ENCODE data around the gene PTPRD.

Gene PTPRD

GRCh38 chr9:8783941-8784340 lies 1828.9 kb downstream of the PTPRD start:
- DNase-seq, result no peak
- no peaks in the 10 kb centered on the region for H3K79me1 ChIP-seq (ENCODE audit: low read length)
- no CpG with 5 or more reads among the region's 6 CpGs for WGBS (ENCODE audit: extremely low coverage, insufficient coverage, insufficient read length)

GRCh38 chr9:8782237-8782636 lies 1830.6 kb downstream of the PTPRD start:
- Histone ChIP-seq H3K14ac (ENCODE audit: low read length) (no peak overlapping the region), H3K36me3 (ENCODE audit: control insufficient read depth in 1 of 2, insufficient read depth in 2 of 2, low read length in 2 of 2) (peaks cover 0 to 2% of the 10 kb centered on the region in 2 experiments)

More at GRCh38 chr9:8783941-8784340, 1828.9 kb downstream of the PTPRD start:
- peaks cover 0 to 2% of the 10 kb centered on the region in 2 experiments for H3K4me1 ChIP-seq (ENCODE audit: control insufficient read depth in 1 of 2, insufficient read depth in 2 of 2, low read length in 2 of 2)
- H2AFZ ChIP-seq (ENCODE audit: insufficient read depth, low read length, poor library complexity), result no peak overlapping the region
- no peak overlapping the region for H2AK5ac ChIP-seq (ENCODE audit: low read length)
- no peaks in the 10 kb centered on the region for H3K9me3 ChIP-seq (ENCODE audit: insufficient read depth, low read depth, low read length)
- H3K23ac ChIP-seq (ENCODE audit: low read length), result no peak overlapping the region
- H4K8ac ChIP-seq (ENCODE audit: low read depth, low read length), result no peak overlapping the region
- H3K36me3 ChIP-seq (ENCODE audit: control insufficient read depth in 1 of 2, insufficient read depth in 2 of 2, low read length in 2 of 2), result peaks cover 0 to 2% of the 10 kb centered on the region in 2 experiments
- H3K4ac ChIP-seq (ENCODE audit: low read depth, low read length), result no peak overlapping the region
- H3K27ac ChIP-seq (ENCODE audit: low read depth, low read length), result no peak overlapping the region
- H3K4me2 ChIP-seq (ENCODE audit: low read length), result no peak overlapping the region
- no peak overlapping the region for H3K18ac ChIP-seq (ENCODE audit: low read length)
- no peak overlapping the region for H4K12ac ChIP-seq (ENCODE audit: low read depth, low read length)
- H3K27me3 ChIP-seq (ENCODE audit: insufficient read depth, low read length), result no peaks in the 10 kb centered on the region
- H3K4me3 ChIP-seq (ENCODE audit: low read depth, low read length), result no peak overlapping the region
- H3K14ac ChIP-seq (ENCODE audit: low read length), result no peak overlapping the region
- H2BK120ac ChIP-seq (ENCODE audit: insufficient read depth, low read length, poor library complexity), result no peak overlapping the region
- no peak overlapping the region for H3K9ac ChIP-seq (ENCODE audit: low read length)
- H3K79me2 ChIP-seq (ENCODE audit: control insufficient read depth, insufficient read depth, low read length, poor library complexity), result no peaks in the 10 kb centered on the region
- H2BK5ac ChIP-seq (ENCODE audit: low read depth, low read length, poor library complexity), result no peak overlapping the region
- H2BK12ac ChIP-seq (ENCODE audit: low read length), result no peak overlapping the region
- no peak overlapping the region for H4K91ac ChIP-seq (ENCODE audit: low read depth, low read length)

GRCh38 chr9:8781458-8781857 lies 1831.3 kb downstream of the PTPRD start:
- Histone ChIP-seq H3K4me2 (ENCODE audit: low read length) (no peak overlapping the region), H3K14ac (ENCODE audit: low read length) (no peak overlapping the region), H2BK5ac (ENCODE audit: low read depth, low read length, poor library complexity) (no peak overlapping the region), H3K27ac (ENCODE audit: low read depth, low read length) (no peak overlapping the region), H3K27me3 (ENCODE audit: insufficient read depth, low read length) (no peaks in the 10 kb centered on the region), H4K12ac (ENCODE audit: low read depth, low read length) (no peak overlapping the region), H4K91ac (ENCODE audit: low read depth, low read length) (no peak overlapping the region), H2BK12ac (ENCODE audit: low read length) (no peak overlapping the region), H4K8ac (ENCODE audit: low read depth, low read length) (no peak overlapping the region), H3K4me1 (ENCODE audit: control insufficient read depth in 1 of 2, insufficient read depth in 2 of 2, low read length in 2 of 2) (peaks cover 0 to 2% of the 10 kb centered on the region in 2 experiments), H3K79me2 (ENCODE audit: control insufficient read depth, insufficient read depth, low read length, poor library complexity) (no peaks in the 10 kb centered on the region), H3K4ac (ENCODE audit: low read depth, low read length) (no peak overlapping the region), H2AK5ac (ENCODE audit: low read length) (no peak overlapping the region), H3K36me3 (ENCODE audit: control insufficient read depth in 1 of 2, insufficient read depth in 2 of 2, low read length in 2 of 2) (no peaks in the 10 kb centered on the region), H3K18ac (ENCODE audit: low read length) (no peak overlapping the region), H2AFZ (ENCODE audit: insufficient read depth, low read length, poor library complexity) (no peak overlapping the region), H3K9ac (ENCODE audit: low read length) (no peak overlapping the region), H3K23ac (ENCODE audit: low read length) (no peak overlapping the region), H3K79me1 (ENCODE audit: low read length) (no peaks in the 10 kb centered on the region), H2BK120ac (ENCODE audit: insufficient read depth, low read length, poor library complexity) (no peak overlapping the region), H3K4me3 (ENCODE audit: low read depth, low read length) (no peak overlapping the region), H3K9me3 (ENCODE audit: insufficient read depth, low read depth, low read length) (no peaks in the 10 kb centered on the region)
- no CpG with 5 or more reads among the region's 1 CpG for WGBS (ENCODE audit: extremely low coverage, insufficient coverage, insufficient read length)
- no peak for DNase-seq

More at GRCh38 chr9:8782237-8782636, 1830.6 kb downstream of the PTPRD start:
- no peaks in the 10 kb centered on the region for H3K79me1 ChIP-seq (ENCODE audit: low read length)
- WGBS (ENCODE audit: extremely low coverage, insufficient coverage, insufficient read length), result no CpG with 5 or more reads among the region's 5 CpGs
- H2BK12ac ChIP-seq (ENCODE audit: low read length), result no peak overlapping the region
- no peak for DNase-seq
- no peak overlapping the region for H4K91ac ChIP-seq (ENCODE audit: low read depth, low read length)
- H3K4me3 ChIP-seq (ENCODE audit: low read depth, low read length), result no peak overlapping the region
- H3K27ac ChIP-seq (ENCODE audit: low read depth, low read length), result no peak overlapping the region
- H2AFZ ChIP-seq (ENCODE audit: insufficient read depth, low read length, poor library complexity), result no peak overlapping the region
- H3K23ac ChIP-seq (ENCODE audit: low read length), result no peak overlapping the region
- no peak overlapping the region for H3K9ac ChIP-seq (ENCODE audit: low read length)
- H4K12ac ChIP-seq (ENCODE audit: low read depth, low read length), result no peak overlapping the region
- H3K27me3 ChIP-seq (ENCODE audit: insufficient read depth, low read length), result no peaks in the 10 kb centered on the region
- no peak overlapping the region for H4K8ac ChIP-seq (ENCODE audit: low read depth, low read length)
- H3K9me3 ChIP-seq (ENCODE audit: insufficient read depth, low read depth, low read length), result no peaks in the 10 kb centered on the region
- peaks cover 0 to 2% of the 10 kb centered on the region in 2 experiments for H3K4me1 ChIP-seq (ENCODE audit: control insufficient read depth in 1 of 2, insufficient read depth in 2 of 2, low read length in 2 of 2)
- no peak overlapping the region for H2BK120ac ChIP-seq (ENCODE audit: insufficient read depth, low read length, poor library complexity)
- H3K4ac ChIP-seq (ENCODE audit: low read depth, low read length), result no peak overlapping the region
- no peak overlapping the region for H2BK5ac ChIP-seq (ENCODE audit: low read depth, low read length, poor library complexity)
- H3K79me2 ChIP-seq (ENCODE audit: control insufficient read depth, insufficient read depth, low read length, poor library complexity), result no peaks in the 10 kb centered on the region
- H3K18ac ChIP-seq (ENCODE audit: low read length), result no peak overlapping the region
- no peak overlapping the region for H2AK5ac ChIP-seq (ENCODE audit: low read length)
- H3K4me2 ChIP-seq (ENCODE audit: low read length), result no peak overlapping the region

- H2BK12ac ChIP-seq (ENCODE audit: low read length), result no peak overlapping the region
- no peak overlapping the region for H2AK5ac ChIP-seq (ENCODE audit: low read length)
- no peak overlapping the region for H3K23ac ChIP-seq (ENCODE audit: low read length)
- no peak overlapping the region for H3K18ac ChIP-seq (ENCODE audit: low read length)
- no peaks in the 10 kb centered on the region for H3K27me3 ChIP-seq (ENCODE audit: insufficient read depth, low read length)
- no peaks in the 10 kb centered on the region for H3K9me3 ChIP-seq (ENCODE audit: insufficient read depth, low read depth, low read length)
- no peak overlapping the region for H4K91ac ChIP-seq (ENCODE audit: low read depth, low read length)
- no CpG with 5 or more reads among the region's 3 CpGs for WGBS (ENCODE audit: extremely low coverage, insufficient coverage, insufficient read length)
- no peak overlapping the region for H2BK120ac ChIP-seq (ENCODE audit: insufficient read depth, low read length, poor library complexity)
- no peak overlapping the region for H3K27ac ChIP-seq (ENCODE audit: low read depth, low read length)
- peaks cover 0 to 2% of the 10 kb centered on the region in 2 experiments for H3K4me1 ChIP-seq (ENCODE audit: control insufficient read depth in 1 of 2, insufficient read depth in 2 of 2, low read length in 2 of 2)
- no peak overlapping the region for H4K8ac ChIP-seq (ENCODE audit: low read depth, low read length)
- DNase-seq, result no peak
- H3K79me2 ChIP-seq (ENCODE audit: control insufficient read depth, insufficient read depth, low read length, poor library complexity), result no peaks in the 10 kb centered on the region
- no peak overlapping the region for H4K12ac ChIP-seq (ENCODE audit: low read depth, low read length)
- no peak overlapping the region for H3K14ac ChIP-seq (ENCODE audit: low read length)
- H2BK5ac ChIP-seq (ENCODE audit: low read depth, low read length, poor library complexity), result no peak overlapping the region
- no peak overlapping the region for H3K4me3 ChIP-seq (ENCODE audit: low read depth, low read length)
- no peaks in the 10 kb centered on the region for H3K79me1 ChIP-seq (ENCODE audit: low read length)
- H2AFZ ChIP-seq (ENCODE audit: insufficient read depth, low read length, poor library complexity), result no peak overlapping the region
- no peak overlapping the region for H3K4ac ChIP-seq (ENCODE audit: low read depth, low read length)
- no peak overlapping the region for H3K4me2 ChIP-seq (ENCODE audit: low read length)
- H3K36me3 ChIP-seq (ENCODE audit: control insufficient read depth in 1 of 2, insufficient read depth in 2 of 2, low read length in 2 of 2), result no peaks in the 10 kb centered on the region
- H3K9ac ChIP-seq (ENCODE audit: low read length), result no peak overlapping the region
Observed at GRCh38 chr9:8780386-8780785, 1832.4 kb downstream of the PTPRD start.
